ENCODE results near the gene KLHDC7A.
"Not testable (repeated sequence)": the region's sequence is repeated elsewhere in the genome, so short reads cannot be mapped to it uniquely, and the experiment has no call there.

Gene KLHDC7A

GRCh38 chr1:18461656-18462055 lies 19.1 kb upstream of the KLHDC7A start:
- Mint-ChIP-seq H3K4me3 (no peak overlapping the region), H3K27ac (no peak overlapping the region), H3K27me3 (ENCODE audit: low read depth) (peaks cover 49% of the 10 kb centered on the region), H3K36me3 (ENCODE audit: low read depth) (no peaks in the 10 kb centered on the region), H3K4me1 (no peaks in the 10 kb centered on the region), H3K9me3 (no peaks in the 10 kb centered on the region)
- TF ChIP-seq CTCF (IDR thresholded peaks at IDR 0.05; ENCODE audit: unreplicated experiment in 3 of 3), result no peak

- H3K4me3 Mint-ChIP-seq; H3K36me3 Mint-ChIP-seq (ENCODE audit: low read depth); H3K27ac Mint-ChIP-seq; H3K4me1 Mint-ChIP-seq; H3K9me3 Mint-ChIP-seq: not testable (repeated sequence)
- peaks cover 47% of the 10 kb centered on the region for H3K27me3 Mint-ChIP-seq (ENCODE audit: low read depth)
These were observed 18.2 kb upstream of the KLHDC7A start for GRCh38 chr1:18462517-18462916.

- no peaks in the 10 kb centered on the region for H3K9me3 Mint-ChIP-seq
- no peaks in the 10 kb centered on the region for H3K36me3 Mint-ChIP-seq (ENCODE audit: low read depth)
- no peak overlapping the region for H3K4me3 Mint-ChIP-seq
- peaks cover 41% of the 10 kb centered on the region for H3K27me3 Mint-ChIP-seq (ENCODE audit: low read depth)
- H3K4me1 Mint-ChIP-seq, result no peaks in the 10 kb centered on the region
- no peak overlapping the region for H3K27ac Mint-ChIP-seq
- no peak for TF ChIP-seq CTCF (IDR thresholded peaks at IDR 0.05; ENCODE audit: unreplicated experiment in 3 of 3)
These were observed 17.7 kb upstream of the KLHDC7A start for GRCh38 chr1:18463063-18463462.

GRCh38 chr1:18463984-18464664 lies 16.6 kb upstream of the KLHDC7A start:
- TF ChIP-seq CTCF (IDR thresholded peaks at IDR 0.05; ENCODE audit: unreplicated experiment in 3 of 3), result no peak
- peaks cover 35% of the 10 kb centered on the region for H3K27me3 Mint-ChIP-seq (ENCODE audit: low read depth)
- H3K9me3 Mint-ChIP-seq, result no peaks in the 10 kb centered on the region
- H3K27ac Mint-ChIP-seq, result no peak overlapping the region
- H3K4me3 Mint-ChIP-seq, result no peak overlapping the region
- no peaks in the 10 kb centered on the region for H3K4me1 Mint-ChIP-seq
- no peaks in the 10 kb centered on the region for H3K36me3 Mint-ChIP-seq (ENCODE audit: low read depth)

GRCh38 chr1:18464665-18465050 lies 16.1 kb upstream of the KLHDC7A start:
- no peak for TF ChIP-seq CTCF (IDR thresholded peaks at IDR 0.05; ENCODE audit: unreplicated experiment in 3 of 3)
- H3K36me3 Mint-ChIP-seq (ENCODE audit: low read depth), result no peaks in the 10 kb centered on the region
- no peaks in the 10 kb centered on the region for H3K9me3 Mint-ChIP-seq
- no peak overlapping the region for H3K4me3 Mint-ChIP-seq
- H3K4me1 Mint-ChIP-seq, result no peaks in the 10 kb centered on the region
- no peak overlapping the region for H3K27ac Mint-ChIP-seq
- peaks cover 32% of the 10 kb centered on the region for H3K27me3 Mint-ChIP-seq (ENCODE audit: low read depth)

GRCh38 chr1:18466676-18467075 lies 14.1 kb upstream of the KLHDC7A start:
- peaks cover 24% of the 10 kb centered on the region for H3K27me3 Mint-ChIP-seq (ENCODE audit: low read depth)
- H3K9me3 Mint-ChIP-seq, result no peaks in the 10 kb centered on the region
- no peaks in the 10 kb centered on the region for H3K36me3 Mint-ChIP-seq (ENCODE audit: low read depth)
- H3K27ac Mint-ChIP-seq, result no peak overlapping the region
- H3K4me3 Mint-ChIP-seq, result no peak overlapping the region
- TF ChIP-seq CTCF (IDR thresholded peaks at IDR 0.05; ENCODE audit: unreplicated experiment in 3 of 3), result no peak
- H3K4me1 Mint-ChIP-seq, result no peaks in the 10 kb centered on the region
